CD4-positive, alpha-beta T cell treated with Interleukin-15 for 1 hour (primary cell): ENCODE measurements around the gene ZNF354C.
A peak's percentile ranks its signal among the peaks of the same experiment; 100 is the strongest.
"Not testable (repeated sequence)": the region's sequence is repeated elsewhere in the genome, so short reads cannot be mapped to it uniquely, and the experiment has no call there.

Experiments
- DNase-seq: peaks from one replicate; pipeline ENCODE4 v3.0.0-alpha.2; 2020

Gene ZNF354C

GRCh38 chr5:179060116-179061008 is at the start of gene ZNF354C:
Gene ZNF354C, plus strand, starts transcription at chr5:179060373. Its CDS starts 1,696 bp downstream, at chr5:179062069.
- DNase-seq = peak; percentile 88

DNA sequence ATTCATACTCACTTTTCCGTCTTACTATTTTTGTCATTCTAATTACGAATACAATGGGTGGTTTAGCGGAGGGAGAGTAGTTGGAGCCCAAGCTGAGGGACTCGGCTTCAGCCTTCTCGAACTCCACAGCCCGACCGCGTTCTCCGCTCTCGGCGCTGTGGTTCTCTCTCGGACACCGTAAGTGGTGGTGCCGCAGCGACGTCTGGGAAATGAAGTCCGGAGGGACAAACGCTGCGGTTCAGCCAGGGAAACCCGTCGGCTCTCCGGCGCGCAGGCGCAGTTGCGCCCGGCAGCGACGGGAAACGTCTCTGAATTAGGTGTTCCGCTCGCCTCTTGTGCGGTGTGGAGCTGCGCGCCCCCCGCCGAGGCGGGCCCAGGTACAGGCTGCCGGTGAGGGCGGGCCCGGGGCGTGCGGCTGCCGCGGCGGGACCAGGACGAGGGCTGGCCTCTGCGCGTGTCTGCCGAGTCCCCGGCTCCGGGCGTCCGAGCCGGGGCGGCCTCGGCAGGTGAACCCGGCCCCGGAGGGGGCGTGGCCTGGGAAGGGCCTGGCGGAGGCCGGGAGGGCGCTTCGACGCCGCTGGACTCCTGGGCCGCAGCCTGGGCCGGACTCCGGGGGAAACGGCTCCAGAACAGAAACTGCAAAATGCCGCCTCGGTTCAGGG is 36.5 kb upstream of the ZNF354C start, which contains the start of gene ZNF879:
TSS of gene ZNF879 (plus strand) at position 277 of the 662 bp plus-strand sequence. CDS start 1,201 bp downstream, outside the sequence.
- DNase-seq = peak; percentile 96

- DNase-seq = no peak
Measured at GRCh38 chr5:179033004-179033580, 27.1 kb upstream of the ZNF354C start.

GRCh38 chr5:179044765-179045164 is 15.4 kb upstream of the ZNF354C start:
- DNase-seq = no peak

- DNase-seq = no peak
Measured at GRCh38 chr5:179051784-179052183, 8.4 kb upstream of the ZNF354C start.

GRCh38 chr5:179054036-179054785 is 6.0 kb upstream of the ZNF354C start:
- DNase-seq = no peak

DNA sequence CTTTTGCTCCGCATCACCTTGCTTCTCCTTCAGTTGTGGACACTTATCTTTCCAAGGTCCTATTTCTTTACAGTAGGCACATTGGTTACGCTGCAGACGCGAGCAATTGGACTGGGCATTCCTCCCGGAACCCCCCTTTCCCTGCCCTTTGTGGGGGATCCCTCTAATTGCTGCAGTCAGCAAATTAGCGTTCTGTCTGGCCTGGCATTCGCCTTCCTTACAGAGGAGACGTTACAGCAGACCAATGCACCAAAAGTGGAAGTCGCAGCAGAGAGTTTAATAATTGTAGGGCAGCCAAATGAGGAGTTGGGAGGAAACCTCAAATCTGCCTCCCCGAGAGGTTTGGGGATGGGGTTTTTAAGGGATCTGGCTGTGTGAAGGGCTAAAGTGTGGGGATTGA is 5.3 kb upstream of the ZNF354C start:
- no peak for DNase-seq

DNA sequence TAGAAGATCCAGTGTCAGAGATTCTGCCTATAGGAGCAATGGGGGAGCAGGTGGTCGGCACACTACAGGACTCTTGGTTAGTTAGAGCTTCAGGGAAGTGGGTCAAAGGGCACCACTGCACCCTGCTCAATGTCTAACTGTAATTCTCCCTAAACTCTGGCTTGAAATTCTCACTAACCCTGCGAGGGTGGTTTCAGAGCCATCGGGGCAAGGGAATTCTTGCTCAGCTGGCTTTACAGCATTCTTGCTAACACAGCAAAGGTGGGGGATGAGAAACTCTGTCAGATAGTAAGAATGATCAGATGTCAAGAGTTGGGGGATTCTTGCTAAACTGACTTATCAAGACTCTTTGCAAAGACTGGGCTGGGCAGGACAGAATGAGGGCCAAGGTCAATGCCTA is 4.7 kb upstream of the ZNF354C start:
- no peak for DNase-seq

- DNase-seq = no peak
Measured at GRCh38 chr5:179055841-179056240, 4.3 kb upstream of the ZNF354C start.

GRCh38 chr5:179061025-179061424 is 852 bp downstream of the ZNF354C start:
- no peak for DNase-seq

- DNase-seq = no peak
Measured at GRCh38 chr5:179065703-179066102, 5.5 kb downstream of the ZNF354C start.

DNA sequence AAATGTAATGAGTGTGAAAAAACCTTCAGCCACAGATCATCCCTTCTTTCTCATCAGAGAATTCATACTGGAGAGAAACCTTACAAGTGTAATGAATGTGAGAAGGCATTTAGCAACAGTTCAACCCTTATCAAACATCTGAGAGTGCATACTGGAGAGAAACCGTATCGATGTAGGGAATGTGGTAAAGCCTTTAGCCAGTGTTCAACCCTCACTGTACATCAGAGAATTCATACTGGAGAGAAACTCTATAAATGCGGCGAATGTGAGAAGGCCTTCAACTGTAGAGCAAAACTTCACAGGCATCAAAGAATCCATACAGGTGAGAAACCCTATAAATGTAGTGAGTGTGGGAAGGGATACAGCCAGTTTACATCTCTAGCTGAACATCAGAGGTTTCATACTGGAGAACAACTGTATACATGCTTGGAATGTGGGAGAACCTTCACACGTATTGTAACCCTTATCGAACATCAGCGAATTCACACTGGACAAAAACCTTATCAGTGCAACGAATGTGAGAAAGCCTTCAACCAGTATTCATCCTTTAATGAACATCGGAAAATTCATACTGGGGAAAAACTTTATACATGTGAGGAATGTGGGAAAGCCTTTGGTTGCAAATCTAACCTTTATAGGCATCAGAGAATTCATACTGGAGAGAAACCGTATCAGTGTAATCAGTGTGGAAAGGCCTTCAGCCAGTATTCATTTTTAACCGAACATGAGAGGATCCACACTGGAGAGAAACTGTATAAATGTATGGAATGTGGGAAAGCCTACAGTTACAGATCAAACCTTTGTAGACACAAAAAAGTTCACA is 19.2 kb downstream of the ZNF354C start:
- no peak for DNase-seq

GRCh38 chr5:179080724-179081123 is 20.6 kb downstream of the ZNF354C start:
- no peak for DNase-seq

DNA sequence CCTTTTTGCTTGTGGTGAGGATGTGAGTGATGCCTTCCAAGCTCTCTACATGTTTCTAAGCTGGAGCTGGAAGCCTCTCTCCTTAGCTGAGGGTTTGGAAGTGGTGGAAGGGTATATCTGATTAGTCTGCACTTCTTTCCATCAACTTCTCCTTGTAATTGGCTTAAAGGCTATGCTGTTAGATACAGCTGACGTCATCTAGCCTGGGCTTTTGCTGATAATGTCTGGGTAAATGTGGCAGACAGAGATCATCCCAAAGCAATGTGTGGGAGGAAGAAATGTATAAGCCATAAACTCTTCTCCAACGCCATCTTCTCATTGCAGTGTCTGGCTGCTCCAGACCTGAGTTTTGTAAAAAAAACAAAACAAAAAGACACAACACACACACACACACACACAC is 29.3 kb downstream of the ZNF354C start:
- no peak for DNase-seq

- DNase-seq = not testable (repeated sequence)
Measured at GRCh38 chr5:179101282-179101681, 41.1 kb downstream of the ZNF354C start.

GRCh38 chr5:179110528-179110927 is 50.4 kb downstream of the ZNF354C start:
- no peak for DNase-seq

GRCh38 chr5:179111267-179112207 is 51.4 kb downstream of the ZNF354C start:
- no peak for DNase-seq

DNA sequence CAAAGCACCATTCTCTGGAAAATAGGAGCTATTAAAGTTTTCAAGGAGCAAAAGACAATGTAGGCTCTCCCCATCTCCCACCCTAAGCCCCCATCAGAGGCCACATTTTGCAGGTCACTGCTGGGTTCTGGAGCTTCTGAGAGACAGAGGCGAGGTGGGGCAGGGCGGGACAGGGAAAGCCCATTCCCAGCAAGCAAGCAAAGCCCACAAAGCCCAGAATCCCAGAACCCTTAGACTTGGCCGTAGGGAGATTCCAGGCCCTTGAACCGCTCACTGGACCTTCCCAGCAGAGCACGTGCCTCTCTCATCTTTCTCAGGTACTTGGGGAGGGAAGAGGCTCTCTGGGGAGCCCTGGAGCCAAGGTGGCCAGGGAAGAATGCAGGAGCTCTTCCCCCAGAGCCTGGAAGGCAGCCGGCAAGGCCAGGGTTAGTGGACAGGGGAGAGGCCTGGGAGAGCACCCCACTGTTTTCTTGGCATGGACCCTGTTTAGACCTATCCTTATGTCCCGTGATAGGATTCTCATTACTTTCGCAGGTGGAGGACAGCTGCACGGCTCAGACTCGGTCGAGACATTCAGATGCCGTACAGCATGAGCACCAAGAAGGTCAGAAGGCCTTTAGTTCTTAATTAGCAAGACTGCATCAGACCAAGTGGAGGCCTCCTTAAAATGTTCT is 52.4 kb downstream of the ZNF354C start:
- DNase-seq = no peak

DNA sequence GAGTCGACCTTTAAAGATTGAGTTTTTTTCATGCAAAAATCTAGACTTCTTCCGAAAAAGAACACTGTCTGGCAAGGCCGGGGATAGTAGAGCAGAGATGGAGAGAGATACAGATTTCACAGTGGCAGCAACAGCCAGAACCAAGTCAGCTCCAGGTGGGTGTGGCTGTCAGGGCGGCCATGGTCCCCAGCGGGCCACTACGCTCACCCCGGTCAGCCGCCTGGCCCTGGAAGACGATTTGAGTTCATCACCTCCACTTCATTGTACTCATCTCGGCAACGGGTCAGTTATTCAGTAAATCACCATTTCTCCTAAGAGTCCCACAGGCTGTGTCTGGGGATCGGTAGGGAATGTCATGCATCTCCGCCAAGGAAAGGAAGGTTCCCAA is 53.0 kb downstream of the ZNF354C start:
- no peak for DNase-seq

DNA sequence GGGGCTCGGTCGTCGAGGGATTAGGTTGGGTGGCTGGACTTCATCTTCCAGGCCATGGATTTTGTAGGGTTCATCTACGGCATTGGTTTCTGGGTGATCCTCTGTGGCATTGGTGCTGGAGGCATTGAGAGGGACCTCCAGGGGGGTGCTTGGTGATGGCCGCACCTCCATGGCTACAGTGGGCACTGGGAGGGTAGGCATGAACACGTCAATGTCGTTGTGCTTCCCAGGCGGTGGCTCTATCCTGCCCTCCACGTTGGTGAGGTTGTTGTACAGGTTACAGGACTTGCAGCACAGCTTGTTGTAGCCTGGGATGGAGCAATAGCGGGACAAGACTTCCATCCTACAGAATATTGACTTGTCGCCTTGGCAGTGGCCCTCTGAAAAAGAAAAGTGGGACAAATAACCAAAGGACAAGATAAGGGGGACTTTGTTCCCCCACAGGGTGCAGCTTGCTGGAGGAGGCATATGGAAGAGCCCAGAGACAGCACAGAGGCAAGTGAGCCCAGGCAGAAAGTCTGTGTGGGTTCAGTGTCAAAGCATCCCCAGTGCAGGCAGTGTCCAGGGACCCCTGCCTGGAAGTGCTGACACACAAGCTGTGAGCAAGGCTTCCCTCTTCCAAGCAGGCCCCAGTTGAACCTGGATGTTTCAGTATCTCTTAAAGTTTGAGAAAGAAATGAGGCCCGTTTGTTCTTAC is 53.9 kb downstream of the ZNF354C start:
- DNase-seq = no peak
